Hepatocyte (in vitro differentiated cells): Measurements from ENCODE around the gene GRID1.

ENCODE experiments used
- CTCF ChIP-seq: fragments of 200-600 bp; sonication (generic); IDR thresholded peaks from 2 replicates; pipeline ENCODE4 v1.5.1; 2016; ENCODE audit warnings: antibody characterized with exemption, mild to moderate bottlenecking; ENCODE audit not compliant: poor library complexity
- EZH2 ChIP-seq: fragments of 200-600 bp; sonication (generic); IDR thresholded peaks from 2 replicates; pipeline ENCODE4 v1.6.1; 2016; ENCODE audit warnings: antibody characterized with exemption, mild to moderate bottlenecking, borderline replicate concordance

GRCh38 chr10:86331861-86332260, 34.7 kb downstream of the GRID1 start:
- TF ChIP-seq CTCF (no peak), EZH2 (no peak)
